CD14-positive monocyte (primary cell): Measurements from ENCODE around the gene SCAMP5. TPM values are rescaled to one million over a fixed set of nuclear protein-coding genes. Genes with fewer than 3 reads are reported as not detected.

Experiments used
- DNase-seq, 3 donors: peaks; one replicate each; pipeline ENCODE4 v3.0.0-alpha.2; 2011 to 2022
- H2AFZ ChIP-seq: 2 replicates; pipeline ENCODE4 v1.6.0; 2012; ENCODE audit warnings: mild to moderate bottlenecking, low read depth, low read length, inconsistent platforms; ENCODE audit not compliant: insufficient read depth, poor library complexity, severe bottlenecking
- H3K27ac ChIP-seq, 2 donors: 1 replicate in 1 of 2; 2 replicates in 1 of 2; pipeline ENCODE4 v1.5.1; 2012 to 2013; ENCODE audit warnings: low read length in 2 of 2, control low read depth in 1 of 2, inconsistent platforms in 1 of 2, low read depth in 1 of 2, mild to moderate bottlenecking in 1 of 2
- H3K27me3 ChIP-seq, 2 donors: one replicate each; pipeline versions ENCODE4 v1.6.0 to v1.6.1; 2011 to 2013; ENCODE audit warnings: low read length in 2 of 2; ENCODE audit not compliant: control insufficient read depth in 2 of 2, insufficient read depth in 2 of 2
- H3K36me3 ChIP-seq, 2 donors: replicated peaks in 1 of 2; 1 replicate in 1 of 2; 2 replicates in 1 of 2; pipeline versions ENCODE4 v1.5.1 to v1.6.1; 2012 to 2013; ENCODE audit warnings: low read length in 2 of 2, control low read depth in 1 of 2, inconsistent platforms in 1 of 2, mild to moderate bottlenecking in 1 of 2; ENCODE audit not compliant: insufficient read depth in 2 of 2, control insufficient read depth in 1 of 2
- H3K4me1 ChIP-seq, 2 donors: 1 replicate in 1 of 2; 2 replicates in 1 of 2; pipeline versions ENCODE4 v1.5.1 to v1.6.1; 2012 to 2013; ENCODE audit warnings: low read length in 2 of 2, control low read depth in 1 of 2, inconsistent platforms in 1 of 2, mild to moderate bottlenecking in 1 of 2, moderate library complexity in 1 of 2; ENCODE audit not compliant: insufficient read depth in 2 of 2, control insufficient read depth in 1 of 2
- H3K4me2 ChIP-seq: replicated peaks from 2 replicates; pipeline ENCODE3; 2012; ENCODE audit warnings: low read length, moderate library complexity, mild to moderate bottlenecking; ENCODE audit not compliant: poor library complexity, severe bottlenecking; ENCODE audit errors: extremely low read depth
- H3K4me3 ChIP-seq, 3 experiments: fragments of 200-600 bp in 1 of 3; sonication (generic) in 1 of 3; replicated peaks in 1 of 3; 1 replicate in 2 of 3; 2 replicates in 1 of 3; pipeline ENCODE4 v1.5.1; 2011 to 2013; ENCODE audit warnings: low read length in 3 of 3, mild to moderate bottlenecking in 3 of 3, control low read depth in 2 of 3, low read depth in 2 of 3, inconsistent platforms in 1 of 3, moderate library complexity in 1 of 3
- H3K79me2 ChIP-seq: 2 replicates; pipeline ENCODE4 v1.6.0; 2012; ENCODE audit warnings: mild to moderate bottlenecking, control low read depth, inconsistent platforms, low read length, moderate library complexity; ENCODE audit not compliant: insufficient read depth
- H3K9ac ChIP-seq: 2 replicates; pipeline ENCODE4 v1.6.0; 2017; ENCODE audit warnings: low read length, mild to moderate bottlenecking; ENCODE audit not compliant: insufficient read depth, poor library complexity, severe bottlenecking
- H3K9me3 ChIP-seq, 2 donors: replicated peaks in 1 of 2; 1 replicate in 1 of 2; 2 replicates in 1 of 2; pipeline versions ENCODE4 v1.5.1 to v1.6.1; 2012 to 2013; ENCODE audit warnings: low read length in 2 of 2, control low read depth in 1 of 2; ENCODE audit not compliant: control insufficient read depth in 1 of 2, insufficient read depth in 1 of 2
- H4K20me1 ChIP-seq: 2 replicates; pipeline ENCODE4 v1.6.0; 2012; ENCODE audit warnings: mild to moderate bottlenecking, low read length, control low read depth, moderate library complexity; ENCODE audit not compliant: insufficient read depth
- H3K27ac Mint-ChIP-seq, 7 donors: one replicate each; pipeline ENCODE4 v1.8.0; 2020; ENCODE audit warnings: mild to moderate bottlenecking in 7 of 7, mixed read lengths in 7 of 7, moderate library complexity in 6 of 7, inconsistent platforms in 2 of 7
- H3K27me3 Mint-ChIP-seq, 3 donors: one replicate each; pipeline ENCODE4 v1.8.0; 2021 to 2022; ENCODE audit warnings: low read depth in 3 of 3, mild to moderate bottlenecking in 3 of 3, mixed read lengths in 3 of 3, moderate library complexity in 3 of 3, inconsistent platforms in 1 of 3
- H3K36me3 Mint-ChIP-seq, 2 donors: one replicate each; pipeline ENCODE4 v1.8.0; 2020; ENCODE audit warnings: mixed read lengths in 2 of 2, inconsistent platforms in 1 of 2, mild to moderate bottlenecking in 1 of 2
- H3K4me1 Mint-ChIP-seq: one replicate; pipeline ENCODE4 v1.8.0; 2020; ENCODE audit warnings: mild to moderate bottlenecking, mixed read lengths
- H3K4me3 Mint-ChIP-seq, 2 donors: one replicate each; pipeline ENCODE4 v1.8.0; 2020; ENCODE audit warnings: mild to moderate bottlenecking in 2 of 2, mixed read lengths in 2 of 2, moderate library complexity in 1 of 2
- H3K9me3 Mint-ChIP-seq, 7 donors: one replicate each; pipeline ENCODE4 v1.8.0; 2020 to 2022; ENCODE audit warnings: mixed read lengths in 7 of 7, mild to moderate bottlenecking in 6 of 7, moderate library complexity in 6 of 7, inconsistent platforms in 2 of 7
- WGBS: methylation state at CpG from one replicate; pipeline ENCODE4 v1.1.5; 2013; ENCODE audit warnings: missing lambda C conversion rate; ENCODE audit not compliant: insufficient coverage; 5-methylcytosine and 5-hydroxymethylcytosine counted together
- intact Hi-C, 2 donors: fragments of 100-400 bp; cut with micrococcal nuclease; formaldehyde crosslinking; loops; one replicate each; pipeline versions ENCODE4 v1.15.0 to v1.15.1; 2023
- polyA plus RNA-seq, 3 donors: library from polyadenylated mRNA; depleted of rRNA in 1 of 3; unstranded in 2 of 3; stranded (reverse) in 1 of 3; fragments of 300-500 nt in 2 of 3; fragments of >200 nt in 1 of 3; fragmentation: Illumina TruSeq in 2 of 3; gene quantifications; 1 replicate in 2 of 3; 2 replicates in 1 of 3; pipeline ENCODE4 v1.2.3, GENCODE V29; 2012 to 2021
- TF ChIP-seq, protein P1 (sequence below): fragments of 200-600 bp; IDR thresholded peaks from one replicate; pipeline ENCODE4 v1.8.0; 2022; ENCODE audit warnings: antibody characterized with exemption, mild to moderate bottlenecking

SCAMP5 gene
- polyA plus RNA-seq, 3 donors: 0.08 to 0.32 TPM; not detected in 1

DNA sequence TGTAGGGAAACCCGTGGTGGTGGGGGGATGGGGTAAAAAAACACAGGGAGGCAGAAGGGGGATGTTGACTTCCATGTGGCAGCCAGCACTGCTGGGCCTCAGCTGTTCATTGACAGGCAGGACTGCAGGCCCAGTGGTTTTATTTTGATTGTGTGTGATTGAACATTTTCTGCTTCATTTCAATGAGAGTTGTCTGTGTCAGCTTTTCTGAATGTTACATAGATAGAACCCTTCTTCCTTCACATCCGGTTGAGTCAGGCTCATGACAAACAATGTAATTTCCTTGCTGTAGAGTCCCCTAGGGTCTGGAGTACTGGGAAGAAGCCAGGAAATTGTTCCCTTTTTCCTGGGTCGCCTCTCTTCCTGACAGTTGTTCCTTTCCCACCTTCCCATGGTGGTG is 30.6 kb upstream of the SCAMP5 start:
- no CpG with 5 or more reads among the region's 3 CpGs for WGBS
- peaks cover 16 to 31% of the 10 kb centered on the region in 2 donors for H3K27me3 ChIP-seq
- Mint-ChIP-seq H3K36me3 (no peaks in the 10 kb centered on the region), H3K27ac (no peak overlapping the region), H3K4me3 (no peak overlapping the region), H3K27me3 (peaks cover 27 to 38% (median 35%) of the 10 kb centered on the region in 3 donors), H3K4me1 (no peaks in the 10 kb centered on the region), H3K9me3 (peaks cover 0 to under 1% (median 0%) of the 10 kb centered on the region in 7 donors)
- no peak overlapping the region for H3K9ac ChIP-seq
- TF ChIP-seq, protein P1, sequence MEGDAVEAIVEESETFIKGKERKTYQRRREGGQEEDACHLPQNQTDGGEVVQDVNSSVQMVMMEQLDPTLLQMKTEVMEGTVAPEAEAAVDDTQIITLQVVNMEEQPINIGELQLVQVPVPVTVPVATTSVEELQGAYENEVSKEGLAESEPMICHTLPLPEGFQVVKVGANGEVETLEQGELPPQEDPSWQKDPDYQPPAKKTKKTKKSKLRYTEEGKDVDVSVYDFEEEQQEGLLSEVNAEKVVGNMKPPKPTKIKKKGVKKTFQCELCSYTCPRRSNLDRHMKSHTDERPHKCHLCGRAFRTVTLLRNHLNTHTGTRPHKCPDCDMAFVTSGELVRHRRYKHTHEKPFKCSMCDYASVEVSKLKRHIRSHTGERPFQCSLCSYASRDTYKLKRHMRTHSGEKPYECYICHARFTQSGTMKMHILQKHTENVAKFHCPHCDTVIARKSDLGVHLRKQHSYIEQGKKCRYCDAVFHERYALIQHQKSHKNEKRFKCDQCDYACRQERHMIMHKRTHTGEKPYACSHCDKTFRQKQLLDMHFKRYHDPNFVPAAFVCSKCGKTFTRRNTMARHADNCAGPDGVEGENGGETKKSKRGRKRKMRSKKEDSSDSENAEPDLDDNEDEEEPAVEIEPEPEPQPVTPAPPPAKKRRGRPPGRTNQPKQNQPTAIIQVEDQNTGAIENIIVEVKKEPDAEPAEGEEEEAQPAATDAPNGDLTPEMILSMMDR: no peak
- H3K9me3 ChIP-seq: peaks cover 0 to 3% of the 10 kb centered on the region in 2 donors
- no peaks in the 10 kb centered on the region for H3K79me2 ChIP-seq
- intact Hi-C loops: loop anchor here in 1 of 2 donors (5.0 kb wide), 1 partner anchor 343 kb away; no protein-coding TSS in a partner anchor
- no peak overlapping the region for H2AFZ ChIP-seq
- H3K27ac ChIP-seq: no peak overlapping the region
- no peak overlapping the region for H3K4me2 ChIP-seq
- no peaks in the 10 kb centered on the region for H3K4me1 ChIP-seq
- no peaks in the 10 kb centered on the region for H4K20me1 ChIP-seq
- no peak overlapping the region for H3K4me3 ChIP-seq
- no peak for DNase-seq
- H3K36me3 ChIP-seq: no peaks in the 10 kb centered on the region

DNA sequence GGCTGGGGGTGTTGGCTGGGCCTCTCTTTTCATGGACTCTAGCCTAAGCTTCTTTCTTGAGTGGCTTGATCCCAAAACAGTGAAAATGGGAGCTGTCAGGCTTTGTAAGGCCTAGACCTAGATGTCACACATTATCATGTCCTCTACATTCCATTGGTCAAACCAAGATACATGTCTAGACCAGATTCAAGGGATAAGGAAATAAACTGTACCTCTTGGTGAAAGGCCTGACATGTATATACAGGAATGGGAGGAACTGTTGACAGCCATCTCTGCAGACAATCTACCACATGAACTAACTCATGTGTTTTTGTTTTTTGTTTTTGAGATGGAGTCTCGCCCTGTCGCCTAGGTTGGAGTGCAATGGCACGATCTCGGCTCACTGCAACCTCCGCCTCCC is 27.7 kb upstream of the SCAMP5 start:
- DNase-seq: no peak
- Mint-ChIP-seq H3K9me3 (peaks cover 0 to under 1% (median 0%) of the 10 kb centered on the region in 7 donors), H3K27ac (no peak overlapping the region), H3K27me3 (peaks cover 6 to 13% (median 7%) of the 10 kb centered on the region in 3 donors), H3K36me3 (no peaks in the 10 kb centered on the region), H3K4me3 (no peak overlapping the region), H3K4me1 (no peaks in the 10 kb centered on the region)
- Histone ChIP-seq H2AFZ (no peak overlapping the region), H3K4me2 (no peak overlapping the region), H4K20me1 (no peaks in the 10 kb centered on the region), H3K4me3 (no peak overlapping the region), H3K4me1 (no peaks in the 10 kb centered on the region), H3K27me3 (peaks cover 0 to 7% of the 10 kb centered on the region in 2 donors), H3K9me3 (no peaks in the 10 kb centered on the region), H3K79me2 (no peaks in the 10 kb centered on the region), H3K9ac (no peak overlapping the region), H3K36me3 (no peaks in the 10 kb centered on the region), H3K27ac (no peak overlapping the region)
- intact Hi-C loops: loop anchor here in 1 of 2 donors (5.0 kb wide), 1 partner anchor 340 kb away; no protein-coding TSS in a partner anchor
- TF ChIP-seq, protein P1: no peak
- WGBS: no CpG with 5 or more reads among the region's 5 CpGs
